NCI-H446 treated with DMSO at 0.1 percent for 48 hours (cell line): ENCODE data around the gene LEKR1.
"Not testable (repeated sequence)": the region's sequence is repeated elsewhere in the genome, so short reads cannot be mapped to it uniquely, and the experiment has no call there.

Experiments used
- DNase-seq: peaks from one replicate; lab custom pipeline; 2025; lab: John Stamatoyannopoulos, UW

LEKR1 gene

DNA sequence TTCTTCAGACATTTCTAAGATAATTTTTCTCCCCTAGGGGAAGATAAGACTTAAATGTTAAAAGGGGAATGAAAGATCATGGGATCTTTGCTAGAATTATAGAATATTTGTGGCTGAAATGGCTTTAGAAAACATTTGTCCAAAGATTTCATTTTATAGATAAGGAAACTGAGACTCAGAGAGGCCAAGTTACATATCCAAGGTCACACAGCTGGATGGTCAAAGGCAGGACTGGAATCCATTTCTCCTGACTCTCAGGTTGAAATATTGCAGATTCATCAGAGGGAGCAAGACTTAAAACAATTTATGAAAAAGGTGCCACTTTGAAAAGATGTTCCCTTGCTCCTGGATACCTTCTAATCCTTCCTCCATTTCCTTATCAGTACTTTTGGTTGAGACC, 19.5 kb upstream of the LEKR1 start:
- DNase-seq = no peak

DNA sequence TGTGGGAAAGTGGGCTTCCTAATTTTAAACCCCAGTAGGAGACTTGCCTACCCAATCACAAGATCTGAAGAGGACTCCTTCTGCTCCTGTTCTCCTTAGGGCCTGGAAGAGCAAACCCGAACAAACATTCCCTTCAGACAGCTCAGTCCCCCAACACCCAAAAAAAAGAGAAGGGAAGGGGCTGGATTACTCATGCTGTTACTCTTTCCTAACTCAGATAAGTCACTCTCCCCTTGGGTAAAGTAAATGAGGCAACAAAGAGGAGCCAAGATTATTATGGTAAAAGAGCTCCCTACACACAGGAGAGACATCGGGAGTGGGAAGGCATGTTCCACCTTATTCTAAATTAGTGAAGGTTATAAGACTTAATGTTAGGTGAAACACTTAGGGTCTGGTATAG, 18.1 kb upstream of the LEKR1 start:
- no peak for DNase-seq

DNA sequence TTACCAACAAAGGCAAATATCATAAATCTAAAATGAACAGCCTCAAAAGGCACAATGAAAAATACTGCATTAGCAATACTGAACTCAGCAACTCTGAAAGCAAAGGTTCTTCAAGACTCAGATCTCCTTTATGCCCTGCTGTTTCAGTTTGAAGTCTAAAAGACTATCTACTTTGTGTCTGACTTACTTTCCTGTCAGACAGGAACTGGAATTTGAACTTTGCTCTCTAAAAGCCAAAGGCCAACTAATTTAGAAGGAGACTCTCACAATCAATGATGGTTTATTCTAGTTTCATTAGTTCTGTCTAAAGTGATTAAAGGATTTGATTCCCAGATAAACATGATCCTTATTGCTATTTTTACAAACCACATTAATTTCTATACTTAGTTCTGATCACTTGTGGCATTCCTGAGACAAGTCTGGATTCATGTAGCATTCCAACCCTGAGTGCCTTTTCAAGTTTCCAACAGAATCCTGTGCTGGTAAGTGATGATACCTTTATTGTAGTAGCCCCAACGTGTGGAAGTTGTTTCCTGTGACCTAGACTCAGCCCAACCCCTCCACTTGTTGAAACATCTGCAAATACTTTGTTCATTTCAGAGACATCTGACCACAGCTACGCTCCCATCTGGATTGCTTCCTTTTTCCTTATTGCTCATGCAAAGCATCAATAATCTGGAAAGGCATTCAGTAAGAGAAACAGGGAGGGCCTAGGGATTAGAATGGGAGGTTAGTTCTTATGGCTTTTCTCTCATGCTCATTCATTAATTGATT, 14.9 kb upstream of the LEKR1 start:
- DNase-seq = no peak

DNA sequence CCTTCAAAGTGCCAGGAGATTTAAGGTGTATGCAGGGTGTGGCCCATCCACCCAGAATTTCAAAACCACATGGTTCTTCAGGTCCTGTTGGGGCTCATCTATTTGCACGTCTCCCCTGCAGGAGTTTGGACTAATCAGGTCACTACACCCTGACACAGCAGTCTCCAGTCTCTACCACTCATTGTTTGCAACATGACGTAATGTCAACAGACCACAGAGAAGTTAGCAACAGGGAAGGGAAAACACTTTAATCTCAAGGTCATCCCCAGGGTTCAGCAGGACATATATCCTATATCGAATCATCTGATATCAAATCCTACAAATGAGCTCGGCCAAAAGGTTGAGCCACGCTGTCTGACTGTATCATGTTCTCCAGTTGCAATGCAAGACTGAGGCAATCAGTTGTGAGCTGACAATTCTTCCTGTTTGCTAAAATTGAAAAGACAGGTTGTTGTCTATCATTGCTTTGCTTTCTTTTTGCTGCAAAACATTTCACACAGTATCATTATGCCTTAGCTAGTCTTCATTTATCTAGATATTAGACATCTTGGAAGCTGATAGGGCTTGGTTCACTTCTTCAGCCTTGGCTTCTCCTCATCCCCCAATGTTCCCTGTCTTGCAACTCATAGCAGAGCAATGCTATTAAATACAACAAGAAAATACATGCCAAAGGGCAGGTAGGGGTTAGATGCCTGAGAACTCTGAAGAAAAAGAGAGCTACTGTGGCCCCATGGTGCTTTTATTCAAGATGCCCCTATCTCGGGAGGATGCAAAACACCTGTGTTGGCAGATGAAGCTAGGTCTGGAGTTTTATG, 13.4 kb upstream of the LEKR1 start:
- no peak for DNase-seq

DNA sequence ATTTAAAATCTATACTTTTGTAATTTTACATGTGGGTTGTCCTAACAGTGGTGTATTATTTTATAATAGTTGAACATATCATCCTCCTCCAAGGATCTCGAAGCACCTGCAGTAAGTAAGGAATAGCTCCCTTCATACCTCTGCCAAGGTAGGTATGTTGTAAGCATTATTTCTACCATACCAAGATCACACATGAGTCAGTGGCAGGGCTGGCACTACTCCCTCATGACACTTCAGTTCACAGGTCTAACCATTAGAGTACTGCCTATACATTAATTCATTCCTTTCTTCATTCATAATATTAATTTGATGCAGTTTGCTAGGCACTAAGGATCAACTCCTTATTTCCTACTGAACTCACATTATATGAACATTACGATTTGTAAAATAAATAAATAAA, 11.9 kb upstream of the LEKR1 start:
- DNase-seq = no peak

DNA sequence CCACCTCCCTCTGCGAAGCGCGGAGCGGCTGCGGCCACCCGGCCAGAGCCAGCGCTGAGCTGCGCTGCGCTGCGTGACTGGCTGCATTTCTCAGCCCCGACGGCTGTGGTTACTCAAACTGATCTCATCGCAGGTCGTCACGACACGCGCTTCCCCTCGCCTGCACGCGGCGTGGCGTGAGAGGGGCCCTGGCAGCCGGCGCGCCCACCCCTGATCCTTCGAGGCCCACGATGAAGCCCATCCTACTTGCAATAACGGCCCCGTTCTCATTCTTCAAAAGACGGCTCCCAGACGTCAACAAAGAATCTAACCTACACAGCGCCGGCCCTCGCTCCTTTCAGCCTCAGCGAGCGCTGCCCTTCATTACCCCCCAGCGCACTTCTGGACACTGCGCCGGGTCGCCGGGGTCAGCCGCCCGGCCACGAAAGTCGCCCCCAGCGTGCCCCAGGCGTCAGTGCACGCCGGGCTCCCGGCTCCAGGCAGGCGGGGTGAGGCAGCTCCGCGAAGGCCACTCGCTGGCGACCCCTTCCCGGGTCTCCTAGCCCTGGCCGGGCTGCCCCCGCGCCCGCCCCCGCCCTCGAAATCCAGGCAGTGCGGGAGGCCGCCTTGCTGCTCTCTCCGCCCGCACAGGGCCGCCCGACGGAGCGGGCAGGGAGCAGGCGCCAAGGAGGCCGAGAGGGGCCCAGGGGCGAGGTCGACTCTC, 9.9 kb upstream of the LEKR1 start:
- DNase-seq = no peak

DNA sequence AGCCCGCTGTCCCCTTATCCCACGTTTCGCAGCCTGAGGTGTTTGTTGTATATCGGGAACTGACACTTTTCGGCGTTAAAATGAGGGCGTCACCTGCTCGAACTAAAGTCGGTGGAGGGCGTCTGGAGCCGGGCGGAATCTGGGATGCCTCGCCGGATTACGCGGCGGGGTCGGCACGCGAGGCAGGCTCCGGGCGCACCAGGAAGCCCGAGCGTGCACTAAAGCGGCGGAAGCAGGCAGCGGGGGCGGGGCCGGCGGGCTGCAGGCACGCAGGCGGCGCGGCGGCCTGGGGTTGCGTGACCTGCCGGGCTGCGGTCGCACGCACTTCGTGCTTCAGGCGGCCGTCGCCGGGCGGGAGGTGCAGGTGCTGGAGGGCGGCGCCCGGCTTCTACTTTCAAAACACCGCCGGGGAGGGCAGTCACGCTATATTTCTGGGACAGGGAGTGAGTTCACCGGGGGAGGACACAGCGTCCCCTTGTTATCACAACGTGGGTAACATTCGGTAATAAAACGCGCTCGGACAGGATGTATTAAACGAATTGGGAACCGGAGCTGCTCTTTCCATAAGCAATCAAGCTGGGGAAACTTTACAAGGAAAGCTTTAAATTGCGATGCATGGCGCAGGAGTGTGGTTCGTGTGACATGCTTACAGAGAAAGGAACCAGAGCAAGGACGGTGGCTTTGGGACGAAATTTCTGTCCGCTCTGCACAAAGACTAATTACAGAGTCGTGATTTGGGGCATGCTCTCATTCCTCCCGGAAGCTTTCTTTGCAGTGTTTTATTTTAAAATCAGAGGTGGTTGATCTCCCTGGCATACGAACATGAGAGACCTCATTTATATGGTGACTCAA, 9.1 kb upstream of the LEKR1 start:
- no peak for DNase-seq

DNA sequence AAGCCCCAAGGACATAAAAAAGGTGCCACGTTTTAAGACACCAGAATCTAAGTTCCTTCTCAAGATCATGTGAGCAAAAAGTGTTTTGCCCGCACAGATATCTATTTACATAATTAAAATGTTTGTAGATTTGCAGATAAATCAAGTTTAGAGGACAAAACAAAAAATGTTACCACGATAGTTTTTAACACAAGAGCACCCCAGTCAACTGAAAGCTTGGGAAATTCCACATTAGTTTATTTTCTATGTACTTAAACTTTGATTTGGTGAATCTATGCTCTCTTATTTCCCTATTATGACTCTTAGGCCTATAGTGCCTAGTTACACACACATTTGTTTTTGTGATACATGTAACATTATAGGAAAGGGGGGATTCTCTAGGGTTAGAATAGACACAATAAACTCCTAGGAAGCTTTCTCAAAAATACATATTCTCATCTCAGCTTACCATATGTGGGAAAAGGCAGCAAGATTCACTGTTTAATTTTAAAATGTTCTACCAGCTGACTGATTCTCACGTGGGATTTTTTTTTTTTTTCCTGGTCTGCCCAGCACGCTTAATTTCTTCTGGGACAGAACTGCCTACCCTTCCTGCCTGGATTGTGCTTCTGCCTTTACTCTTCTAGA, 8.4 kb upstream of the LEKR1 start:
- no peak for DNase-seq

DNA sequence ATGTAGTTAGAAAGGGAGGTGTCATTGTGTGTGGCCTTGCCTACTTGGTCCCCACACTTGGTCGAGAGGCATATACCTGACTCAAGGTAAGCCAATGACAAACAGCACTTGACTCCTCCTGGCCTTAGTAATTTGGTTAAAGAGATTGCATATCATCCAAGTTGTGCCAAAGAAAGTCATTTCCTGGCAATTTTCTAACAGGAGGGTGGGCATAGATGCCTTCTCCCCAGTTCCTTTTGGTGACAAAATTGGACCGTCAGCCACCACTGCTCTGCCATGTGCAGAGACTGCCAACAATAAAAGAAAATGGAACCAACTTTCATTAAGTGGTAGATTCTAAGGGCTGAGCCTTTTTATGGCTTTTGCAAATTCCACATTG, 7.9 kb upstream of the LEKR1 start:
- no peak for DNase-seq

DNA sequence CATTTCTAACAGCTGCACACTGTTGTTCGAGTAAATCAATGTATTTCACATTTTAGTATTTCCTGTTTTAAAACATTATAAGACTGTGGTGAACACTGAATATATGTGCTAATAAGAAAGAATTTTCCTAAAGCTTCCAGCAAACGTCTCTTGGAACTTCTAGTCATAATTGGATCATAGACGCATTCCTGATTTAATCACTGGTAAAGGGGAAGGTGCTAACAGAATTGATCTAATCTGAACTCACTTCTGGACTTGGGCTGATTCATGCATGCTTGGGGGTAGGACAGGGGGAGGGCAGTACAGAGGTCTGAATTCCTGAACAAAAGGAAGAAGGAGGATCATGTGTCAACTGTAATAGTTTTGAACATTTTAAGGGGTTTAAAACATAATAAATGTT, 7.3 kb upstream of the LEKR1 start:
- no peak for DNase-seq

DNA sequence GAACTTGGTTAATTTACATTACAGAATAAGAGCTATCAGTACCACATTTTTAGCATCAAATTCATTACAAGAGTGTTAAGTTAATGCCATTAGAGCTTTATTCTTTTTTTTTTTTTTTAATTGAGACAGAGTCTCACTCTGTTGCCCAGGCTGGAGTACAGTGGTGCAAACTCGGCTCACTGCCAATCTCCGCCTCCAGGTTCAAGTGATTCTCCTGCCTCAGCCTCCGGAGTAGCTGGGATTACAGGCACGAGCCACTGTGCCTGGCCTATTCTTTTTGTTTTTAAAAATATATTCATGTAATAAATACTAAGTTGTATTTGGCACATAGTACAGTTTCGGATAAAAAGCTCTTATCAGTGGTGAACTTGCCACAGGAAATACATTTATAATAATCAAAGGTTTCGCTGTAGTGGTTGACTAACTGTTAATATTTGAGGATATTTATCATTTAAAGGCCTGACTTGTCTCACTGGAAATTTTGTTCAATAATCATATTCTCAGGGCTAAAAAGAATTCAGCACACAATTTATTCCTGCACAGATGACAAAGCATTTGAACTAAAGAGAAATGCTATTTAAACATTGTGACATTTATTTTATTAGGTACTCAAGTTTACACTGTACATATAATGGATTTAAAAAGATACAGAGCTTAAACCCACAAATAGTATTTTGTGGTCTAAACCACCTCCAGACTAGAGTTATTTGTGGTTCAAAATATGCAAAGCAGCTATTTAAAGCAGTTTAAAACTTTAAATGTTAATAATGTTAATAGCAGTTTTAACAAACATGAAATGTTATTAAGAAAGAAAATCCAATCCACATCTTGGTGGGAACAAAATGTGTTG, 6.1 kb upstream of the LEKR1 start:
- no peak for DNase-seq

DNA sequence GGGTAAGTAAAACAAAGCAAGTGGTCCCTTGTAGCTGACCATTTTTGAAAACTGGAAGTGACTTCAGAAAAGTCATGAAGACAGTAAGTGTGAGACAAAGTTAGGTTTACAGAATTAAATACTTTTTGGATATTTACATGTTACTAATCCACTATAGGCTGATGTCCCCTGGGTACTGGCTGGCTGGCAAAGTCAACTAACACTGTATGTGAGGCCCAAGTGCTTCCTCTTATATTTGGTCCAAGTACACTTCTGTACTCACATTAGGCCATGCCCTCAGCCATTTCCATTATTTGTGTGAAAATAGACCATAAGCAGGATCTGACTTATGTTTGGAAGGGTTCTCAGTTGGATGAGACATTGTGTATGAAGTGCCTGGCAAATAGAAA, 5.5 kb upstream of the LEKR1 start:
- no peak for DNase-seq

DNA sequence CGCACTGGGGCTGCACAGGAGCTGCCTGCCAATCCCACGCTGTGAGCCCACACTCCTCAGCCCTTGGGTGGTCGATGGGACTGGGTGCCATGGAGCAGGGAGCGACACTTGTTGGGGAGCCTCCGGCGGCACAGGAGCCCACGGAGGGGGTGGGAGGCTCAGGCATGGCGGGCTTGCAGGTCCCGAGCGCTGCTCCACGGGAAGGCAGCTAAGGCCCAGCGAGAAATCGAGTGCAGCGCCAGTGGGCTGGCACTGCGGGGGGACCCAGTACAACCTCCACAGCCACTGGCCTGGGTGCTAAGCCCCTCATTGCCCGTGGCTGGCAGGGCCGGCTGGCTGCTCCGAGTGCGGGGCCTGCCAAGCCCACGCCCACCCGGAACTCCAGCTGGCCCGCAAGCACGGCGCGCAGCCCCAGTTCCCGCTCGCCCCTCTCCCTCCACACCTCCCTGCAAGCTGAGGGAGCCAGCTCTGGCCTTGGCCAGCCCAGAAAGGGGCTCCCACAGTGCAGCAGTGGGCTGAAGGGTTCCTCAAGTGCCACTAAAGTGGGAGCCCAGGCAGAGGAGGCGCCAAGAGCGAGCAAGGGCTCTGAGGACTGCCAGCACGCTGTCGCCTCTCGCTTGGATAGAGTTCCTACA, 3.4 kb upstream of the LEKR1 start:
- DNase-seq = not testable (repeated sequence)

DNA sequence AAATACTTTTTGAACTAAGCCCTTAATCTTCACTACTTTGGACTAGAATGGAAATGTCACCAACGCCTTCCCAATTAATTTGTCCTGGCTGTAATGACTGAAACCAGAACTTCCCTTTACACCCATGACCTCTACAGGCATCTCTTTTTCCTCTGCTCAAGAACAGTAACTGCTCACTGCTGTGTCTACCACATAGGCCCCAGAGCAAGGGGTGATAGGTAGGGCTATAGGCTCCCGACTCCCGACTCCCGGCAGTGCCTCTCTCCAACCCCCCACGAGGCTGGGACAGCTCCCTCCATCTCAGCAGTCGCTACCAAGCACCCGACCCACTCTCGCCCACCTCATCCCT, 384 bp upstream of the LEKR1 start:
- no peak for DNase-seq

DNA sequence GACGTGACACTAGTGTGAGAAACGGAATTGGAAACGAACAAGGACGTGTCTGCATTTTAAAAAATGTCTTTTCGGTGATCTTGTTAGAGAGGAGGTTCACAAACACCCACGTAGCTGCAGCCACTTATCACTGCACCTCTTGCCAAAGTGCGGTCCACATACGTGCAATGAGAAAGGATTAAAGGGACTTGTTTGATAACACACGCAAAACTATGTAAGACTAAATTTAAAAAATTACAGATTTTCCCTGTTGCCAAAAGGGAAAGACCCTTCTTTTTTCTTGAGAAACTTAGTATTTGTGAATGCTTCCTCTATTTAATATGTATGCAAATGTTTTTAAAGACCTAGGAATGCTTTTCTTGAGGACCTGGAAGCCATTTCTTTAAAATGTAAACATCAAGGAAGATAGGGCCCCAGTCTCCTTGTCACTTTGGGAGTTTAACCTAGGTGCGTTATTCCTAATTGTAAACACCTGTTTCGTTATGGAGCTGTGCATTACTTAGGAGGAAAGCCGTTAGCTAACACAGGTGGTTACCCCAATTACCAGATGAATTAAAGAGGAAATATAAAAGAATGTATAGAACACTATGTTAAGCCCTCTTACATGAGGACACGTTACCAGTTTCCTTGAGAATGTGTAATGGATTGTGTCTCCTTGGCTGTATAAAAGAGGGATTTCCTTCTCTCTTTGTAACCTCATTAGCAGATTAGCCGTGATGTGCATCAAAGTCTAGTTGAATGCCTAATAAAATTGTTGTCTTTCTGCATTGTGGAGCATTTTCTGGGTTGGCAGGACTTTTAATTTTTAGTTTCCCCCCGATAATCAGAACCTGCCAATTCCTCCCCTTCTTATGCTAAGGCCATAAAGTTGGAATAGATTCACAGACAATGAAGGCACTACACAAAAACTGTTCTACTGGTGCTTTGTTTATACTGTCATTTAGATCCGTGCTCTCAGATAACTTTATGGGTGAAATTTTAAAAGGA, 1.0 kb downstream of the LEKR1 start:
- DNase-seq = no peak

DNA sequence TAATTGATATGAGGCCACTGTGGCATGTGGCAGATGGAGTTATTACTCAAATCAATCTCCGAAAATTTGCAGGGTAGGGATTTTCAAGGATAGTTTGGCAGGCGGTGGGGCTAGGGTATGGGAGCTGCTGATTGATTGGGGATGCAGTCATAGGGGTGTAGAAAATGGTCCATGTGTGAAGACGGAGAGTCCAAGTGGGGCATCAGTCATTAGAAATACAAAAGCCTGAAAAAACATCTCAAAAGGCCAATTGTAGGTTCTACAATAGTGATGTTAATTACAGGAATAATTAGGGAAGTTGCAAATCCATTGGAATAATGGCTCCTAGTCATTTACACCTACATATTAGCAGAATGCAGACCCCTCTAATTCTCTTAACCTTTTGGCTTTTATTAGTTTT, 4.9 kb downstream of the LEKR1 start:
- no peak for DNase-seq

DNA sequence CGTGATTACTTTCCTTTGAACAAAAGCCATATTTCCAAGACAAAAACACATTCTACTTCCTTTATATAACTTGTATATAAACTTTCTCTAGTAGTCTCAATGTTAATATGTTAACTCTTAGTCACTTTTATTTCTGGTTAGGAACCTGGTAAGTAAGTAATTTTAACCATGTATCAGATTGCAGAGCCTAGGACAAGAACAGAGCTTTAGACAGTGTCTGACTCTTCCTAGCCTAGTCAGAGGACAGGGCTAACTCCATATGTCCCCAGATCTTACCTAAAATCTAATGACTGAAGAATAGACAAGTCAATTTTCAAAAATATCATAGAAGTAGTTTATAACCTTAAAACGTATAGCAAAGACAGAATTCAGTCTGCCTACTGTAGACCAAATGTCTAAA, 8.3 kb downstream of the LEKR1 start:
- DNase-seq = no peak

DNA sequence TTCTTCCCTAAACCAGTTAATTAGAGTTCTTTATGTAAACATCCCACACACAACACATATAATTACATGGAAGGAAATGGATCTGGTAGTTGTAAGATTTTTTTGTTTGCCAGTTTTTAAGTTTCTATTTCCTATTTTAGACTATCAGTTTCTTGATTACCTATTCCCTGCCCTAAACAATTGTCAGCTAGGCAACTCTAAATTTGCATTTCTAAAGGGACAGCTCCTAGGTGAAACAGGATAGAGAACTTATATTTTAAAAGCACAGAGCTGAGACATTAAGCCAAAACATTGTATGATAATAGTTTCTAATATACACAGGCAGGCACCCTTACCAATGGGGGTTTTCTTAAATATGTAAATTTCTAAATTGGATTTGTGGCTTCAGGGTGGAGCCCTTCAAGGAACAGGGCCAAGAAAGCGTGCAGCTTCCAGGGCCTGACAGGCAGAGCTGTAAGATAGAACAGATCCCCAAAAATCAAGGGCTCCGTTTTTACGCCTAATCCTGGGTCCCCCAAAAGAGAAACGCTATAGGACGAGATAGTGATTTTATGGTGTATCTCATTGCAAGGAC, 8.9 kb downstream of the LEKR1 start:
- no peak for DNase-seq

DNA sequence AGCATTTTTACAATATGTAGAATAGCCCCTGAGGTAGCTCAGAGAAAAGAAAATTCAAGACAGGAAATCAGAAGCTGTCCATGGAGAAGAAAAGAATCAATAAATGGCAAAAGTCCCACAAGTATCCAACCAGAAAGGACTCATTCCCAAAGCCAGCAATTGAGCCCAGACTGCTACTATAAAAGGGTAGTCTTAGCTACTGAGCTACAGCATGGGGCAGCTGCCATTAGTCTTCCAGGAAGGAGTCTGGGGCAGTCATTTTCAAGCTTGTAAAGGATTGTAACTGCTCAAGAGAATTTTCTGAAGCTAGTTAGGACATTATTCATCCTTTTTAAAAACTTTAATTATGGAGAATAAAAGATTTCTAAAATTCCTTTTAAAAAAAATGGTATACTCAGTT, 10.5 kb downstream of the LEKR1 start:
- no peak for DNase-seq
